Fibroblast of mammary gland (primary cell): ENCODE results near the gene RAP1B.
A peak's percentile ranks its signal among the peaks of the same experiment; 100 is the strongest.

ENCODE experiments used
- DNase-seq: peaks from one replicate; pipeline ENCODE4 v3.0.0-alpha.2; 2010; ENCODE audit warnings: low read depth
- H3K4me3 ChIP-seq: 2 replicates; pipeline ENCODE4 v1.5.1; 2011; ENCODE audit warnings: low read depth, mild to moderate bottlenecking, low read length, moderate library complexity; ENCODE audit not compliant: control insufficient read depth
- CTCF ChIP-seq: conservative IDR thresholded peaks from 2 replicates; pipeline ENCODE4 v1.5.1; 2011; ENCODE audit warnings: low read depth, low read length, inconsistent platforms; ENCODE audit not compliant: control insufficient read depth, insufficient read depth

Gene RAP1B

GRCh38 chr12:68621472-68622081 lies 10.9 kb downstream of the RAP1B start:
- no peak overlapping the region for H3K4me3 ChIP-seq
- TF ChIP-seq CTCF = no peak
- no peak for DNase-seq

- H3K4me3 ChIP-seq = no peak overlapping the region
- TF ChIP-seq CTCF = no peak
- DNase-seq = no peak
These were observed 11.6 kb downstream of the RAP1B start for GRCh38 chr12:68622250-68622649.

- H3K4me3 ChIP-seq = no peak overlapping the region
- no peak for TF ChIP-seq CTCF
- DNase-seq = no peak
These were observed 12.4 kb downstream of the RAP1B start for GRCh38 chr12:68623059-68623458.

- H3K4me3 ChIP-seq = no peak overlapping the region
- peak; percentile 57 for DNase-seq
- no peak for TF ChIP-seq CTCF
These were observed 13.3 kb downstream of the RAP1B start for GRCh38 chr12:68623984-68624383.

GRCh38 chr12:68624933-68625332 lies 14.2 kb downstream of the RAP1B start:
- no peak for TF ChIP-seq CTCF
- no peak for DNase-seq
- no peak overlapping the region for H3K4me3 ChIP-seq

- no peak for DNase-seq
- H3K4me3 ChIP-seq = no peak overlapping the region
- no peak for TF ChIP-seq CTCF
These were observed 17.1 kb downstream of the RAP1B start for GRCh38 chr12:68627673-68628319.
